ENCODE measurements around the gene NACAD. TPM values are rescaled to one million over a fixed set of nuclear protein-coding genes. Genes with fewer than 3 reads are reported as not detected.

NACAD gene
- total RNA-seq, 4 donors from 2014 or later, result 0.89 to 2.0 (median 1.7) TPM

DNA sequence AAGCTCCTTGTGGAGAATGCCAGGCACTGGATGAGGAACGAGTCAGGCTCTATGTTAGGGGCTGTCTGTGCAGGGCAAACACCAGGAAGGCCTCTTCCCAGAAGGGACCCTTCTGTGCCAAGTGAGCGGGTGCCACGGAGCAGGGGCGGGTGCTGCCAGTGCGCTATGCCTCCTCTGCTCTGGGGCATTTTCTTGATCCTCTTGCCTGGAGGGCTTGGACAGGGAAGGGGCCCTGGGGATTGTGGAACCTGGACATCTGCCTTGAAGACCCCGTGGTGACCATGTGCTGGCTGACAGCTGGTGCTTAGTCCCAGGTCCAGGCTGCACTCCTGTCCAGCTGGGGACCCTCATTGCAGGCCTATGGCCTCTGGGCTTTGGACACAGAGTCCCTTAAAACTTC, 38.2 kb upstream of the NACAD start:
- WGBS, 2 donors, result 78 to 79% methylated on average over 6 of the region's 6 CpGs
- DNase-seq (ENCODE audit: low spot score in 2 of 2), result no peak
- intact Hi-C loops (cut with DNase I; ENCODE audit: low total_unique reads), result no loop called here
- TF ChIP-seq POLR2A (IDR thresholded peaks at IDR 0.05), result no peak
- TF ChIP-seq, protein P1, sequence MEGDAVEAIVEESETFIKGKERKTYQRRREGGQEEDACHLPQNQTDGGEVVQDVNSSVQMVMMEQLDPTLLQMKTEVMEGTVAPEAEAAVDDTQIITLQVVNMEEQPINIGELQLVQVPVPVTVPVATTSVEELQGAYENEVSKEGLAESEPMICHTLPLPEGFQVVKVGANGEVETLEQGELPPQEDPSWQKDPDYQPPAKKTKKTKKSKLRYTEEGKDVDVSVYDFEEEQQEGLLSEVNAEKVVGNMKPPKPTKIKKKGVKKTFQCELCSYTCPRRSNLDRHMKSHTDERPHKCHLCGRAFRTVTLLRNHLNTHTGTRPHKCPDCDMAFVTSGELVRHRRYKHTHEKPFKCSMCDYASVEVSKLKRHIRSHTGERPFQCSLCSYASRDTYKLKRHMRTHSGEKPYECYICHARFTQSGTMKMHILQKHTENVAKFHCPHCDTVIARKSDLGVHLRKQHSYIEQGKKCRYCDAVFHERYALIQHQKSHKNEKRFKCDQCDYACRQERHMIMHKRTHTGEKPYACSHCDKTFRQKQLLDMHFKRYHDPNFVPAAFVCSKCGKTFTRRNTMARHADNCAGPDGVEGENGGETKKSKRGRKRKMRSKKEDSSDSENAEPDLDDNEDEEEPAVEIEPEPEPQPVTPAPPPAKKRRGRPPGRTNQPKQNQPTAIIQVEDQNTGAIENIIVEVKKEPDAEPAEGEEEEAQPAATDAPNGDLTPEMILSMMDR (IDR thresholded peaks at IDR 0.05), result no peak
- H3K4me3 ChIP-seq (ENCODE audit: low read depth, poor library complexity, severe bottlenecking), result no peak overlapping the region

DNA sequence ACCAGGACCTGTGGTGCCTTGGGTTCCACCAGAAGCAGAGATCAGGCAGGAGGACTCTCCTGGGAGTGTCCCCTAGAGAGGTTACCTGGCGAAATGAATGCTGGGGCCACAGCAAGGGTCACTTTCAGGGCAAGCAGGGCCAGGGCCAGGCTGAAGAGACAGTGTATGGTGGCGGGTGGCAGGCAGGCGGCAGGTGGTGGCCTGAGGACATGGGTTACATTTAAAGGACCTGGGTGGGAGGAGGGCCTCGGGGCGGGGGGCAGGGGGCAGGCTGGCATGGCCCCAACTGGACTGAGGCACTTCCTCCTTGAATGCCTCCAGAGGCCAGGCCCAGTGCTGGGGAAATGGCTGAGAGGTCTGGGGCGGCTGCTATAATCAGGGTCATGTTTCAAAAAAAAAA, 37.4 kb upstream of the NACAD start:
- WGBS, 2 donors, result 76 to 91% methylated on average over 6 of the region's 6 CpGs
- no peak for DNase-seq (ENCODE audit: low spot score in 2 of 2)
- intact Hi-C loops (cut with DNase I; ENCODE audit: low total_unique reads), result no loop called here
- no peak overlapping the region for H3K4me3 ChIP-seq (ENCODE audit: low read depth, poor library complexity, severe bottlenecking)
- TF ChIP-seq, protein P1 (IDR thresholded peaks at IDR 0.05), result no peak
- no peak for TF ChIP-seq POLR2A (IDR thresholded peaks at IDR 0.05)

DNA sequence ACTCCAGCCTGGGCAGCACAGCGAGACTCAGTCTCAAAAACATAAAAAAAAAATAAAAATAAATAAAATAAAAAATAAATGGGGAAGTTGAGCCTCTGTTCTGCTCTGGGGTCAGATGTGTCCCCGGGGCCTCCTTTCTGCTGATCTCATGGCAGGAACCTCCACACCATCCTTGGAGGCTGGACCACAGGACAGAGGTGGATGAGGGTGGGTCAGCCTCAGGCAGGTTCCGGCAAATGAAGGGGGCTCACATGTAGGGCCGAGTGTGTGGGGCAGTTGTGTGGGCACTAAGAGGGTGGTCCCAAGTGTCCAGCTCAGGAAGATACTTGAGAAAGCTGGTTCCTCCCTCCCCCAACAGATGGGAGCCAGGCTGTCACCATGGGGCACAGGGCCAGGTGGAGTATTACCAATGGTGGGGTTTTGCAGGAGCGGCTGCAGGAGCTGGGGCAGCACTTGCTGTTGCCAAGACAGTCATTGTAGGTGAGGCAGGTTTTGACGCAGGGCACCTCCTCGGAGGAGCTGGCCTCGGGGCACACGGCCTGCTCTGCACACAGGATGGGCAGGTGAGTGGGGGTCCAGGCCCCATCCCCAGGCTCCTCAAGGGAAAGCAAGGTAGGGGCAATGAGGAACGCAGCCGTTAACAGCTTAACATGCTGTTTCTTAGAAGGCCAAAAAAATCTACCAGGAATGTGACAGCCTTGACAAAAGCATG, 36.6 kb upstream of the NACAD start:
- TF ChIP-seq, protein P1 (IDR thresholded peaks at IDR 0.05), result no peak
- no peak for TF ChIP-seq POLR2A (IDR thresholded peaks at IDR 0.05)
- intact Hi-C loops (cut with DNase I; ENCODE audit: low total_unique reads), result no loop called here
- DNase-seq (ENCODE audit: low spot score in 2 of 2), result no peak
- no peak overlapping the region for H3K4me3 ChIP-seq (ENCODE audit: low read depth, poor library complexity, severe bottlenecking)
- 85% methylated on average over 9 to 11 of the region's 11 CpGs for WGBS, 2 donors

DNA sequence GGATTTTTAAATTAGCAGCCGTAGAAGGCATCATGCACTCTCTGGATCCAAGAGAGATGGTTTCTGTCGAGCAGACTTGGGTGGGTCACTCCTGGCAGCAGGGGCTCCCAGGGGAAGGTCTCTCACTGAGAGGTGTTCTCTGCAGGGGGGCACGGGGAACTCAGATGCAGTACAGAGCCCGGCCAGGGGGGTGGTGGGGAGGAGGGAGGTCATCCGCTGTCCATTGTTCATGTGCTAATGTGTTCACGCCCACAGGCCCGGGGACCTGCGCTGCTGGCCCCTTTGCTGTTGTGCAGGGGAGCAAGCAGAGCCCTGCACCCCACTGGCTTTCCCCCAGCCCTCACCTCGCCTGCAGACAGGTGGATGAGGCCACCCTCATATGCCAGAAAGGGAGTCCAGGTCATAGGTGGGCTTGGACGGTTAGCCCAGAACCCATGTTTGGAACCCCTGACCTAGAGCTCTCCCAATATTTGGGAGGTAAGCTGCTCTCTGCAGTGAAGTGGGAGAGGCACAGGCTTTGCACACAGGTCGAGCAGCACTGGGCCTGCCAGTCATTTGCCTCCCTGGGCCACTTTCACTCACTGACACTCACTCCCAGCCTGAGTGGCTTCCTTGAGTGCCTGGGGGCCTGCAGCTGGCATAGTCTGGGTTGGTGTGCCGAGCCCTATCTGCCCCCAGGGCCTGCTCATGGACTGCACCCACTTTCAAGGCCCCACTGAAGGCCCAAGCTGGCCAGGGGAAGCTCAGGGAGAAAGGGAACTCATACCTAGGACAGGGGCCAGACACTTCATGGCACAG, 35.3 kb upstream of the NACAD start:
- intact Hi-C loops (cut with DNase I; ENCODE audit: low total_unique reads), result no loop called here
- DNase-seq (ENCODE audit: low spot score in 2 of 2), result no peak
- TF ChIP-seq, protein P1 (IDR thresholded peaks at IDR 0.05), result no peak
- TF ChIP-seq POLR2A (IDR thresholded peaks at IDR 0.05), result no peak
- H3K4me3 ChIP-seq (ENCODE audit: low read depth, poor library complexity, severe bottlenecking), result no peak overlapping the region
- WGBS, 2 donors, result 74 to 79% methylated on average over 12 of the region's 12 CpGs

DNA sequence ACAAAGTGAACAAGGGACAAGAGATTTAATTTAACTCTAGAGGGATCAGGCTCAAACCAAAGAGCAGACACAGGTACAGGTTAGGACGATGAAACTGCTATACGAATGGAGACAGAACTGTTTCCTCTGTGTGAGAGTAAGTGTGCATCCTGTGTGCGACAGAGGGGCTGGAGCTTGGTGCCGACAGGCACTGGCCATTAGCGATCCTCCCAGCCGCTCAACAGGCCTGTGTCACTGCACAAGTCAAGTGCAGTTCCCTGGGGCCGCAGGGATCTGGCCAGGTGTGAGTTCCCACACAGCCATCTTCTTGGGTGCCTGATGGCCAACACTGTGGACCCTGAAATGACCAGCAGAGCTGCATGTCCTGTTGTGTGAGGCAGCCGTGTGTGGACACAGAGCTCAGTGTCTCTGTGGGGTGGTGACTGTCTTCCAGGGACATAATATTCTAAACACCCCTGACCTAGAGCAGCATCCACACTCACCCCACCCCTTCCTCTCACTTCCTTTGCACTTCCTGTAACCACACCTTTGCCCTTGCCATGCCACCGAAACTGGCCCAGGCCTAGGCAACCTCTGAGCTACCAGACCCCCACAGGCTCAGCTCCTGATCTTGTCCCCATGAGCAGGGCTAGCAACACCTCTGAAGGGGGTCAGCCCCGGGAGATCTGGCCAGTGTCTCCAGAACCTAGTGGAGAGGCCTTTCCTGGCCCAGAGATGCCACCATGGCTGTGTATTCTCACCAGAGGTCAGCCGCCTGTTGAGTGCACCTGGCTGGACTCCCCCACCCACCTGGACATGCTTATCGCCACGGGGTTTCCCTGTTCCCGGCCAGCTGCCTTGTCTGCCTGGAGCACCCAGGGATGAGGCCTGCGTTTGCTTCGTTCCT, 34.4 kb upstream of the NACAD start:
- intact Hi-C loops (cut with DNase I; ENCODE audit: low total_unique reads), result no loop called here
- WGBS, 2 donors, result 83% methylated on average over 16 of the region's 16 CpGs
- H3K4me3 ChIP-seq (ENCODE audit: low read depth, poor library complexity, severe bottlenecking), result no peak overlapping the region
- DNase-seq (ENCODE audit: low spot score in 2 of 2), result no peak
- no peak for TF ChIP-seq POLR2A (IDR thresholded peaks at IDR 0.05)
- TF ChIP-seq, protein P1 (IDR thresholded peaks at IDR 0.05), result no peak
